AG08396 (cell line): ENCODE data around the gene KLF5.
A peak's percentile ranks its signal among the peaks of the same experiment; 100 is the strongest.
"Not testable (repeated sequence)": the region's sequence is repeated elsewhere in the genome, so short reads cannot be mapped to it uniquely, and the experiment has no call there.

Experiments
- DNase-seq: peaks from one replicate; pipeline ENCODE4 v3.0.0; 2012; ENCODE audit warnings: low spot score, mixed read lengths

Gene KLF5

GRCh38 chr13:73058736-73059459 lies at the start of gene KLF5:
Gene KLF5, plus strand, starts transcription at chr13:73059005. Its CDS starts 323 bp downstream, at chr13:73059328.
- DNase-seq = peak; percentile 99

DNA sequence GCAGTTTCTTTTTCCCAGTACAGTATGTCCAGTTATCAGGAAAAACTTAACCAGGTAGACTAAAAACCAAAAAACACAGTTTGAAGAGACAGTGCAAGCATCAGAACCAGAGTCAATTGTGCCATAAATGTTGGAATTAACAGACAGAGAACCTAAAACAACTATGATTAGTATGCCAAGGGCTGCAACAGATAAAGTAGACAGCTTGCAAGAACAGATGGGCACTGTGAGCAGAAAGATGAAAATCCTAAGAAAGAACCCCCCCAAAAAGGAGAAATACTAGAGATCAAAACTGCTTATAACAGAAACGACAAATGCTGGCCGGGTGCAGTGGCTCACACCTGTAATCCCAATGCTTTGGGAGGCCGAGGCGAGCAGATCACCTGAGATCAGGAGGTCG lies 47.1 kb upstream of the KLF5 start:
- DNase-seq = no peak

GRCh38 chr13:73015805-73016204 lies 43.0 kb upstream of the KLF5 start:
- DNase-seq = no peak

GRCh38 chr13:73018336-73018735 lies 40.5 kb upstream of the KLF5 start:
- no peak for DNase-seq

GRCh38 chr13:73025217-73026012 lies 33.4 kb upstream of the KLF5 start:
- no peak for DNase-seq

DNA sequence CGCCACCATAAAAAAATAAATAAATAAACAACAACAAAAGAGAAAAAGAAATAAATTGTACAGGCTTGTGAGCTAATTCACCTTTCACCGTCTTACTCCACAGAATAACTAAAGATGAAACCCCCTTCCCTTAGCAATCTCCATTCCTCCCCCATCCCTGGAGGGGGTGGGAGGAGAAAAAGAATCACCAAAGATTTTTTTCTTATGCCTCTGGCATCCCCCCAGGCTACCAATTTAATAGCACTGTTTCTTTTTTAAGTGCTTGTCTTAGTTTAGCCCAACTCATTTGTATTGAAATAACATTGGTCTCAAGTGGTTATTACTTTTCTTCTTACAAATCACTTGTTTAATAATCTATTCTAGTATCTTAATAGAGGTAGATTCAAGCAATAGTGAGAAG lies 23.9 kb upstream of the KLF5 start:
- DNase-seq = no peak

GRCh38 chr13:73035660-73036059 lies 23.1 kb upstream of the KLF5 start:
- no peak for DNase-seq

GRCh38 chr13:73036566-73036965 lies 22.2 kb upstream of the KLF5 start:
- DNase-seq = no peak

DNA sequence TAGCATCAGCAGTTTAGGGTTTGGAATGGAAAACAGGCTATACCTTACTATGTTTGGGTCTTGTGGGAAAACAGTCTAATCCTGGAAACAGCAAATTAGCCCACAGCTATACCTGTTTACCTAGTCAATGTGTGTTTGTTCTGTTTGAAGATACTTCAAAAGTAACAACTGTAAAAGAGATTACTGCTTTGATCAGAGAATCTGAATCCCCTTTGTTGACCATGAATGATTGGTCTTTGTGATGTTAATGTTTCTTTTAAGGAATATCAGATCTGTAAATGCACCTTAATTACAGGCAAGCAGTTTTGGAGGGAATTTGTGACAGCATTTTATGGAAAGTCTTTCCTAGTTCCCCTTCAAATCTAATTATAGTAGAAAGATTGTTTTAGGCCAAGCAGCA lies 20.7 kb upstream of the KLF5 start:
- DNase-seq = no peak

DNA sequence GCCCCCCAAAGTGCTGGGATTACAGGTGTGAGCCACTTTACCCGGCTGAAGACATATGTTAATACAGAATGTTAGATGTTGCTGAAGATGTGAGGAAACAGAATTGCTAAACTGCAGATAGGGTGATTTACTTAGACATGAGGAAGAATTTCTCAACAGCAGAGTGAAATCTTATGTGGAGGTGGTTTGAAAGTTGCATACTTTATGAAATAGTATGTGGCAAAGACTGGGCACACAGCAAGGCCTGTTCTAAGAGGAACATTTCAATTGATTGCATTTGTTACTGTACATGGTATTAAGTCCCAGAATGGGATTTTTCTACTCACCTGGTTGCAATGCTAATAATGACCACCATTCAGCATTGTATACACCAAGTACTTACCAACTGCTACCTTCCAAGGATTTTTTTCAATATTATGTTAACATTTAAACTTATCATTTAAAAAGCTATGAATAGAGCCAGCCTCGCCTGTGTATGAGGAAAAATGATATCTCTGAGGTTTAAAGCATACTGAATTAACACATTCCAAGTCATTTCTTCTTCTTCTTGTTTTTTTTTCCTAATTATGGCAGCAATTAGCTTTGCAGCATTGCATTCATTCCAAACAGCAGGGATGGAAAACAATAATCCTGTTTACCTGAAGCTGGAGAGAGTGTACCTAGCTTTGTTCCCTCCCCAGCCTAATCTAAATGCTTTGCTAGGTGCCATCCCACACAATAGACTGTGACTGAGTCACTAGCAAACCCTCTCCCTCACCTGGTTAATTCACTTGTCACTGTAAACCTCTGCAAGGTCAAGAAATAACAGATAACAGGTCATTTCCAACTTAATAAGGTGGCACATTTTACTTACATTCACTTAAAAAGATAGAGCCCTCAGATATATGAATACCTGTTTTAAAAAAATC lies 19.4 kb upstream of the KLF5 start:
- no peak for DNase-seq

GRCh38 chr13:73040484-73040883 lies 18.3 kb upstream of the KLF5 start:
- DNase-seq = no peak

GRCh38 chr13:73040968-73041596 lies 17.7 kb upstream of the KLF5 start:
- DNase-seq = no peak

DNA sequence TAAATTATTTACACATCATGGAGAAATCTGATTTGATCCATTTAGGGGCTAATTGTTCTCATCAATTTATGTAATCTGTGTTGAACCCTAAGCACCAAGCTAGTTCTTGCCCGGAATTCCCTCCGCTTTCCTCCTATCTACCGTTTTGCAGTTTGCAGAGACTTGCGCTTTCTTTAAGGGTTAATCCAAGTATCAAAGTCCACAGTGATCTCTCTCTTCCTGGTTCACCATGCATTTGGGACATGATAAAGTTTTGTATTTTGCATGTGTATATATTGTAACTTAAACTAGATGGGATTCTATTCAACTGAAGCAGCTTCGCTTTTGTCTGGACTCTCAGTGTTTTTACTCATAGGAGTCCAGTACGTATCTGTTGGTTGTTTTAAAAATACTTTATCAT lies 13.8 kb upstream of the KLF5 start:
- no peak for DNase-seq

DNA sequence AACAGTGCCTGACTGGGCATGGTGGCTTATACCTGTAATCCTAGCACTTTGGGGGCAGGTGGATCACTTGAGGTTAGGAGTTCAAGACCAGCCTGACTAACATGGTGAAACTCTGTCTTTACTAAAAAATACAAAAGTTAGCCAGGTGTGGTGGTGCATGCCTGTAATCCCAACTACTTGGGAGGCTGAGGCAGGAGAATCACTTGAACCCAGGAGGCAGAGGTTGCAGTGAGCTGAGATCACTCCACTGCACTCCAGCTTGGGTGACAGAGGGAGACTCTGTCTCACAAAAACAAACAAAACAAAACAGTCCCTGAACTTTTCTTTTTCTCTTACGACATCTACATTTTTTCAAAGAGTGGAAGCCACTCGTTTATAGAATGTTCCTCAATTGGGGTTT lies 10.2 kb upstream of the KLF5 start:
- DNase-seq = not testable (repeated sequence)

DNA sequence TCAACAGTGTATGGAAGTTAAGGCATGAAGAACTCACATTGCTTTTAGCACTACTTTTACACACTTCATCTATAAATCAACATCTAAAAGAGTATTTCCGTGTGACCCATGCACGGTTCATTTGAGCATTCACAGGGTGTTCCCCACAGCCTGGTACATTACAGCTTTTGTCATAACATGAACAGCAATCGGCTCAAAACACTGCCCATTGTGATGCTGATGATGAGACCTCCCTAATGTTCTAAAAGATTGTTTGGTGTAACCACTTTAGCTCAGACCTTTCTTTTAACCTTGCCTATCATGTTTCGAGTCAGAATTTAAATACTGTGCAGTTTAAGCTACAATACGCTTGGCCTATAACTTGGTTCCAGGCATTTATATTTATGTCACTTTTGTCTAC lies 4.1 kb upstream of the KLF5 start:
- no peak for DNase-seq

- DNase-seq = peak; percentile 61
These were observed 2.8 kb upstream of the KLF5 start for GRCh38 chr13:73055813-73056564.

DNA sequence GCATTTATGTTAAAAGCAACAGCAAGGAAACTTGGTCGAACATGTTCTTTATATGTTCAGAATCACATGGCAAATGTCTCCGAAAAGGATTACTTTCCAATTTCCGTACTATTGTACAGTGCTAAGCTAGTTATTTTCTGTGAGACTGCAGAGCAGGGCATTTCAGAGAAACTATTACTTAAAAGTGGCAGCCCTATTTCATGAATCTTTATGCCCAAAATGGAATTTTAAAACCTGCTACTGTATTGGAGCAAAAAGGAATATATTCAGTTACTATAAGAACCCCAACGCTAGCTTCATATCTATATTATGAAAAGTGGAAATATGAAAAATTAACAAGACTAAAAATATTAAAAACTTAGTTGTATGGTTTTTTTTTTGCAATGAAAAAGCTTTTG lies 2.2 kb upstream of the KLF5 start:
- no peak for DNase-seq

- no peak for DNase-seq
These were observed 1.3 kb upstream of the KLF5 start for GRCh38 chr13:73057284-73058063.

DNA sequence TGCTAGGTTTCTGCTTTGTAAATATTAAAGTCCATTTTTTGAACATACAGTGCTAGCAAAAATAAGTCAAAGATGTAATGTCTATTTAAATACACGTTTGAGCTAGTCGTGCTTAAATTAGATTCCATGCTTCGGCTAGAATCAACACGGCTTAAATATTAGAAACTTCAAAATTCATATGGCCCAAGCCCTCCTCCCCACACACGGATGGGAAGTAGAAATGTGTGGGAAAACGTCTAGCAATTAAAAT lies 816 bp upstream of the KLF5 start:
- DNase-seq = no peak

- DNase-seq = no peak
These were observed 421 bp upstream of the KLF5 start for GRCh38 chr13:73058432-73058735.
